Measurements from ENCODE around the gene PPM1F.
"Not testable (repeated sequence)": the region's sequence is repeated elsewhere in the genome, so short reads cannot be mapped to it uniquely, and the experiment has no call there.

The PPM1F gene

DNA sequence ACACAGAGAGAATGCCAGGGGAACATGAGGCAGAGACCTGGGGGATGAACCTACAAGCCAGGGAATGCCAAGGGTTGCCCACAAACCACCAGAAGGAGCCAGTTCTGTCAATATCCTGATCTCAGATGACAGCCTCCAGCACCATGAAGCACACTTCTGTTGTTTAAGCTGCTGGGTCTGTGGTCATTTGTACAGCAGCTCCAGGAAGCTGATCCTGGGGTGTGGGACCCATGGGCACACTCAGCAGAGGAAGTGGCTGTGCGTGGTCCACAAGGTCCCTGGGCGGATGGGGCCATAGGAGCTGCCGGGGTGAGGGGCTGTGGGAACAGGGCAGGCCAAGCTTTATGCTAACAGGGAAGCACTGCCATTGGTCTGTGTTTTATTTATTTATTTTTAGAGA is 12.1 kb downstream of the PPM1F start:
- DNase-seq (ENCODE audit: low spot score), result no peak

DNA sequence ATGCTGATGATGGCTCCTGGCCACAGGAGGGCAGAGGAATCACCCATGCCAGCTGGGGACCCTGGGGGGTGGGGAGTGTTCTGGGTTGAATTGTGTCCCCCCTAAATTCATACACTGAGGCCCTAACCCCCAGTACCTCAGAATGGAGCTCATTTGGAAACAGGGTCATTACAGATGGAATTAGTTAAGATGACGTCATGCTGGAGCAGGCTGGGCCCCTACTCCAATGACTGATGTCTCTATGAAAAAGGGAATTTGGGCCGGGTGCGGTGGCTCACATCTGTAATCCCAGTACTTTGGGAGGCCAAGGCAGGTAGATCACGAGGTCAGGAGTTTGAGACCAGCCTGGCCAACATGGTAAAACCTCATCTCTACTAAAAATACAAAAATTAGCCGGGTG is 12.7 kb downstream of the PPM1F start:
- not testable (repeated sequence) for DNase-seq (ENCODE audit: low spot score)

GRCh38 chr22:21939461-21939913 is 13.2 kb downstream of the PPM1F start:
- no peak for DNase-seq (ENCODE audit: low spot score)

GRCh38 chr22:21938906-21939305 is 13.7 kb downstream of the PPM1F start:
- DNase-seq (ENCODE audit: low spot score), result no peak

DNA sequence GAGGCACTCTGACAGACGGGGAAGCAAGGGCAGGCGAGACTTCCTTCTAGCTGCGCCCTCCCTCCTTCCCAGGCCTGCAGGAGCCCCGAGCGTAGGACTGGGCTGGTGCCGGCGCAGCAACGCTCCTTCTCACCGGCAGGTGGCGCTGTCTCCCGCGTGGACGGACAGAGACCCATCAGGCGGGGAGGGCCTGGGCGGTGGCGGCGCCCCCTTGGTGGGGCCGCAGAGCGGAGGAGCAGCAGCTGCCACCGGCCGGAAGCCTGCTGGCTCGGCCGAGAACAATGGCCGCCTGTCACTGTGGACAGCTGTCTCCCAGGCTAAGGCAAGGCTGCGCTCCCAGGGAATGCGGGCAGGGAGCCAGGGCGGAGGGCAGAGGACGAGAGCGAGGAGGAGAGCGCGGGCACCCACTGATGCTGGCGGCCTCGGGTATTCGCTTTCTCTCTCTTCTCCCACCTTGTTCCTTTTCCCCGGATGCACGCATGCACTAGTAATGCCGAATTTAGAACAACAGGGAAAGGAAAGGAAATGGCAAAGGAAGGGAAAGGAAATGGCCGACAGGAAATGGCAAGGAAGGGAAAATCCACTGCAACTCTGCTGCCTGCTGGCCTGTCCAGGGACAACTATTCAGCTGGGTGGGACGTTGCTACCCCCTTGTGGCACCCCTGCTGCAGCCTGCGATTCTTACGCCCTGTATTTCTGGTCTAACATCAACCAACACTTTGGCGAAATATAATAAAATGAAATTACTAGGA is 14.4 kb downstream of the PPM1F start:
- peak; percentile 97 for DNase-seq (ENCODE audit: low spot score)

DNA sequence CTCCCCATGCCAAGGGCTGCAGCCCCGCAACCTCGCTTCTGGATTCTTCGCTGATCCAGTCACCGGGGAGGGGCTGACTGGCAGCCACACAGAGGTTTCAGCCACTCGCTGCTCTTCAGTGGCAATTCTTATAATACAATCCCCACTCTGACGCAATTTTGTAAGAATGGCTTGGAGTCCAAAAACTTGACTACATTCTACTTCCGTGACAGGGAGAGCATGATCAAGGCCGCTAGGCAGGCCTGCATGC is 14.9 kb downstream of the PPM1F start:
- no peak for DNase-seq (ENCODE audit: low spot score)

DNA sequence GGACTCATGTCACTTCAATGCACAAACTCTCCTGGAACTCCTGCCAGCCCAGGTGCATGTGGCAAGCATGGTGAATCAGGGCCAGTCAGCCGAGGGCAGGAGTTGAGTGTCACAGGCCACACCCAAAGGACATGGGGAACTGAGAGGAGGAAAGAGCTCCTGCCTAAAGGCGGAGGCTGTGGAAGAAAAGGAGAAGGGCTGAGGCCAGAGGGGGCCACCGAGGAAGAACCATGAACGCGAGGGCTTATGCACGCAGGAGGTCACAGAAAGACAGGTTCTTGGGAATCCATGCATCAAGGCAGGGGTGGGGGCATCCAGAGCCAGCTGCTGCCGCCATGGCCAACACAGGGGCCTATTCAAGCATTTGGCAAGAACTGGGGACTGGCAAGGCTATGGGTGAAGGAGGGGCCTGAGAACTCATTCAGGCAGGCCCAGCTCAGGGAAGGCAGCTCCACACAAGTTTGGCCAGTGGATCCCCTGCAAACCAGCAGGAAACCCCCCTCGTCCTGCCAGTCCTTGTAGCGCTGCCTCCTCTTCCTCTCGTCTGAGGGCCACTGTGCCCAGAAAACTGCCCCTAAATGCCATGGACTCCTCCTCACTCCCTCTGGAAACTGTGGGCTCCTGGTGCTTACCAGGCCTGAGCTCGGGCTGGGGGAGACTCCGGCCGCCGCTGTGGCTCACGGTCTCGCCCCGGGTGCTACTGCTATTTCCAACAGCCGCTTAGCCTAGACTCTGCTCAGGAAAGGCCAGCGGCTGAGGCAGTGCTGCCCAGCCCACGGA is 15.4 kb downstream of the PPM1F start:
- no peak for DNase-seq (ENCODE audit: low spot score)

DNA sequence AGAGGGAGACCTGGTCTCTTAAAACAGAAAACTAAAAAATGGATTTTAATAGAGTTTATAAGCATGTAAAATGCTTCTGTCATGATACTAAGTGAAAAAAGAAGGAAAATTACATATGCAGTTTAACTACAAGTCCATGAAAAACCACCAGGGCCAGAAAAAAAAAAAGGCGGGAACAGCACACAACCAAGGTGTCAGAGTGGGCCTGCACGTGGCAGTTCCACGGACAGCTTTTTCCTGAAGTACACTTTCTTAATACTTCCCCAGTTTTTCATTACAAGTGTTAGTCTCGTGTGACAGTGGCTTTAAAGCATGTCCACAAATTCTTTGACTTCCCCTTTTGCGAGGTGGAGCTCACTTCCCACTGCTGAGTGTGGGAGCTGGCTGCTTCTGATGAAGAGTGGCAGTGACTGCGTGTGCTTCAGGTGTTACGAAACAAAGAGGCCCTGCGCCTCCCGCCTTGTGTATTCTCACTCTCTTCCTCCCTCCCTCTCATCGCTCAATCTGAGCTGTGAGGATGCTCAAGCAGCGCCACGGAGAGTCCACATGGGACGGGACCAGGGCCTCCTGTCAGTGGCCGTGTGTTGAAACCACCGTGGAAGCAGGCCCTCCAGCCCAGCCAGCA is 16.4 kb downstream of the PPM1F start:
- no peak for DNase-seq (ENCODE audit: low spot score)

- DNase-seq (ENCODE audit: low spot score), result no peak
Observed at GRCh38 chr22:21933910-21934309, 18.7 kb downstream of the PPM1F start.

GRCh38 chr22:21933413-21933812 is 19.2 kb downstream of the PPM1F start:
- DNase-seq (ENCODE audit: low spot score), result no peak

GRCh38 chr22:21932347-21932746 is 20.3 kb downstream of the PPM1F start:
- DNase-seq (ENCODE audit: low spot score), result no peak

GRCh38 chr22:21931056-21931455 is 21.6 kb downstream of the PPM1F start:
- no peak for DNase-seq (ENCODE audit: low spot score)

DNA sequence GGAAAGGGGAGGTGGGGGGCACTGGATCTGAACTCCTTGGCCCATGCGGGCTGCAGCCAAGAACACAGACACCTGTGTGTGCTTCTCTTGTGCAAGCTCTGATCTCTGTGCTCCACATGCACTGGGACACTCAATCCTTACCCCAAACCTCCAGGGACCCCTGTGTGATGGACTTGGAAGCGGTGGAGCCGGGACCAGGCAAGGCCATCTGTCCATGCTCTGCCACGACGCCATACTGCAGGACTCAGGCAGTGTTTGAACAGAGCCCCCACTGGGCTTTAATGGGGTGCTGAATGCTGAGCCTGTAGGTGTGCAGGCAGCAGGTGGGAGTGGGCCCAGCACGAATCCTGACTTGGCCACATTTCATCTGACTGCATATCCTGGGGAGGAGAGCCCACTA is 23.4 kb downstream of the PPM1F start:
- DNase-seq (ENCODE audit: low spot score), result no peak

DNA sequence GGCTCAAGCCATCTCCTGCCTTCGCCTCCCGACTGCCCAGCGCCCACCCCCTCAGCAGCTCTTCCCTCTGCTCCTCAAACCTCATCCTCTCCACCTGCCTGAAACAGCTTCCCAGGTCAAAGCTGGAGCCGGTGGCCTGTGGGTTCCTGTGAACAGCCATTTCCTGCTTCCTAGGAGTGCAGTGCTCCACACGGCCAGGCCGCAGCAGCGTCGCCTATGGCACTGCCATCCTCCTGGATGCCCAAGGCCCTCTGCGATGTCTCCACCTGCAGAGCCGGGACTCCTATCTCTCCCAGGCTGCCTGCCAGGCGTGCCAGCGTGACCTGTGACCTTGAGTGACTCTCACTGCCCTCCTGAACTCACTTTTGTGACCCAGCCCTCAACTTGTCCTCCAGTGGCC is 24.6 kb downstream of the PPM1F start:
- no peak for DNase-seq (ENCODE audit: low spot score)

DNA sequence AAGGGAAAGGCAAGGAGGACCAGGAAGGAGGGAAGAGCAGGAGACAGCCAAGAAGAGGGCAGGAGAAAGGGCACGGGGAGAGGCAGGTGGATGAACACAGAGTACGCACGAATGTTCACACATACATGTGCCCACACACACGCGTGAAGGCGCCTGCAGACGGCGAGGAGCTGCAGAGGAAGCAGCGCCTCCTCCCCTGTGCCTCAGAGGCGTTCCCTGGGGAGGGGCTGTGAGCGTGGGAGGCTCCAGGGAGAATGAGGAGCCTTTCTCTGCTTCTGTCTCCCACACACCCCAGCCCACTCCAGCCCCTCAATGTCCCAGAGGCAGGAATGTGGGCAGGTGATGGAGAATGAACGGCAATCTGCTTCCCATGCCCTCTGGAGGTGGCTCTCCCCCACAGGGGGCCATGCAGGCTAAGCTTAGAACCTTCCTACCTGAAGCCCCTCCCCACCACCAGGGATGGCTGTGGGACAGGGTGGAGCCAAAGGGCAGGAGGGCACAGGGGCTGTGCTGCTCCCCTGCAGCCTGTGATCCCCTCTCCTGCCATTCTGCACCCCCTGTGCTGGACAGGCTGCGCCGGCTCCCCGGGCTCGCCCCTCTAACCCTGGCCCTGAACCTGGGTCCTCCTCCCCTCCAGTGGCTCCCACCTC is 25.3 kb downstream of the PPM1F start:
- no peak for DNase-seq (ENCODE audit: low spot score)

DNA sequence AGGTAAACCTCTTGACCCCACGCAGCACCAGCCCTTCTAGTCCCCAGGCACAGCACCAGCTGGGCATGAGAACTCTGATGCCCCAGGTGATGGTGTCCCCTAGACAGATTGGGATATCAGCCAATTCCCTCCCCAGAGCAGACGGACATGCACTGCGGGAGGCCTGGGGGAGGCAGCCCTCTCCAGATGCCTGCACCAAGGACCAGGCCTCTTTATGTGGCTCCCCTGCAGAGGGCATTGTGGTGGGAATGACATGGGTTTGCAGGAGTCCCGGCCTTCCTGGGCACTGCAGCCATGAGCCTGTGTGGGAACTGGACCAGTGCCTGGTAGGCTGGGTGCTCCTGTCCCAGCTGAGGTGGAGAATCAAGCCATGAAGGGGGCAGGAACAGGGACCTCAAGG is 25.9 kb downstream of the PPM1F start:
- no peak for DNase-seq (ENCODE audit: low spot score)

DNA sequence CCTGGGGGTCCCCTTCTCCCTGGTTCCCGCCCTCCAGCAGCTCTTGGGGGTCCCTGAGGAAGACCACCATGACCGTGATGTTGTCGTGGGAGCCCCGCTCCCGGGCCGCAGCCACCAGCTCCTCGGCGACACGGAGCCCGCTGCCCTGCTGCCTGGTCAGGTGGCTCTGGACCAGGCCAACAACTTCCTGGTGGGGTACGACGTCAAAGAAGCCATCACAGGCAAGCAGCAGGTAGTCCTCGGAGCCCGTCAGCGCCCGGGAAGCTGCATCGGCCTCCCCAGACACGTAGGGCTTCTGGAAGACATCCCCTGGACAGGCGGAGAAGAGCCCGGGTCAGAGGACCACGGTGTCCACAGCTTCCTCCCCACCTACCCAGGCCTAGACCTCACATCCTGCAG is 29.5 kb downstream of the PPM1F start:
- DNase-seq (ENCODE audit: low spot score), result no peak

DNA sequence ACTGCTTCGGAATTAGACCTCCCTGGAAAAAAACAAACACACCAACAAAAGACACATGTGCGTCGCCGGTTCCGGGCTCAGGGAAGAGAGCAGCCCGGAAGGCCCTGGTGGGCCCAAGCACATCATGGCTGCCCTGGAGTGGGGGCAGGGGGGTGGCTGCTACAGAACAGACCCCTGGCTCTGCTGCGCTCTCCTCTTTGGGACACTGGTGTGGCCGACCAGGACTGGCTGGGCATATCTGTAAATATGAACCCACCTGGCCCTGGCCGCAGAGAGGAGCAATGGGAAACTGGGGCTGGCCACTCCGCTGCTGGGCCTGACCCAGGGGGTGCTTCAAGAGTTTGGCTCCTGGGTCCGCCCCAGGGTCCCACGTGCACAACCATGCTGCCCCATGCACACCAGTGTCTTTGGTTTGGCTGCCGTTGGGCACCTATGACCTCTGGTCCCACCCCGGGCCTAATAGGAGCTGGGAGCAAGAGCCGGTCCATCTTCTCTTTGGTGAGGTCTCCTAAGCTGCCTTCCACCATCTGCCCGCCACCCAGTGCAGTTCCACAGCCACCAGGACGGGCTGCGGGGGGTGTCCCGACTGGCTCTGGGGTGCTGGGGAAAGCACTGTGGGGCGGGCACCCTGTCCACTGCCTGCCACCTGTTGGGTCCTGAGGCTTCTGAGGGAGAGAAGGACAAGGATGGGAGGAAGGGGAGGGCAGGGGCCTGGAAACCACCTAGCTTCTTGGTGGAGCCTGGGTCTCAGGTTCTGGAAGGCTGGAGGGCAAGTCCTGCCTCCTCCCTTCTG is 30.1 kb downstream of the PPM1F start:
- DNase-seq (ENCODE audit: low spot score), result no peak

DNA sequence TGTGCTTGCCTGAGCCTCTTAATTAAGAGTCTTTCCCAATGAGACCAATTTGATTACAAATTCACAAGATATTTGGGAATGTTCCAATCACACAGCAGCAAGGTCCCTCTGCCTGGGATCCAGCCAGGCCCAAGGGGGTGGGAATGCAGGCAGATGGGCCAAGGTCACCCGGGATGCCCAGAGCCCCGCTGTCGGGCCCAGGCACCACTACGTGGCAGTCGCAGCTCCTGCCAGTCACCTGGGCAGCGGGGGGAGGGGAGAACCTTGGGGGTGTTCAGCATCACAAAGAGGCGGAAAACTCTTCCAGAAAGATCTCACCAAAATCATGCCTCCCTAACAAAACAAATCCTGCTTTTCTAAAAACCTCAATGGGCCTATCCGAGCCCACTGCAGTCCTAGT is 30.9 kb downstream of the PPM1F start:
- no peak for DNase-seq (ENCODE audit: low spot score)

GRCh38 chr22:21921184-21921721 is 31.4 kb downstream of the PPM1F start:
- DNase-seq (ENCODE audit: low spot score), result no peak

DNA sequence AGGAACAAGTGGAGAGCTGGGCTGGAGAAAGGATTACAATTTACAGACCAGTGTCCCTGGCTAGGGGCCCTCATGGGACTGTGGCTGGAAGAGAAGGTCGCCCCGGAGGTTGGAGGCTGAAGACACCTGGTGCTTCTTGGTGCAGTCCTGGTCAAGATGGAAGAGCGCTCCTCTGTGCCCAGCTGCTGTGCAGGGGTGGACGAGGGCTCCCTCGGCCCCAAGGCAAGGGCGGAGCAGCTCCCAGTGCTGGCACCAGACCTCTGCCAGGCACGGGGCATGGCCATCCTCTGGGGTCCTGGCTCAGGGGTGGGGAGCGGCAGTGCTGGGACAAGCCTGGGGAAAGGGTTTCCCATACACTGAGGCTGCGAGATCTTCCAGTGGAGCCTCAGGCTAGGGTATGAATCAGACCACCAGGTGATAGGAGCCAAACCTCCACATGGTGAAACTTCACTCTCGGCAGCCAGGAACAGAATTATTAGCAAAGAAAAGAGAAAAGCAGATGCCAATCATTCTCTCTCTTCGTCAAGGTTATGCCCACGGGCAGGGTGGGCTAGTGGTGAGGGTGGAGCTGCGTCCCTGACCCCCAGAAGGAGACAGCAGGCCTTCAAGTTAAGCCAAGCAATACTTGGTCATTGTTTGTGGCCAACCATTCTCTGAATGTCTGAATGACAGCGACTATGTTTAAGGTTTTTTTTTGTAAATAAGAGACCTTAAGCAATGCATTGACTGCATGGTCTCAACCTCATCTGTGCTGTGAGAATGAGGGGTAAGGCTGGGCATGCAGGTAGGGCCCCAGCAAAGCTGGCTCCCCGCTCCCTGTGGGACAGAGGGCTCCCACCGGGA is 32.1 kb downstream of the PPM1F start:
- no peak for DNase-seq (ENCODE audit: low spot score)

Data from left forelimb (tissue), 1 donor.